Activated CD4-positive, alpha-beta T cell treated with anti-CD3 and anti-CD28 coated beads, Interleukin-10, Interleukin-2, amounts not matched to agents 100 ng/mL and 50 ng/mL, durations not matched to agents 16 hours and 8 hours (primary cell): ENCODE data around the gene KIF16B.
"Not testable (repeated sequence)": the region's sequence is repeated elsewhere in the genome, so short reads cannot be mapped to it uniquely, and the experiment has no call there.

Source experiments
- DNase-seq: peaks from one replicate; pipeline ENCODE4 v3.0.0-alpha.2; 2020

Gene KIF16B

GRCh38 chr20:16573001-16573965, at the start of gene KIF16B:
Gene KIF16B (minus strand): TSS chr20:16573448. CDS start chr20:16573275, 173 bp downstream.
- DNase-seq = peak; percentile 91

- DNase-seq = no peak
Observed at GRCh38 chr20:16622501-16622900, 49.3 kb upstream of the KIF16B start.

GRCh38 chr20:16621435-16622141, 48.3 kb upstream of the KIF16B start:
- DNase-seq = no peak

GRCh38 chr20:16620961-16621360, 47.7 kb upstream of the KIF16B start:
- DNase-seq = no peak

- DNase-seq = no peak
Observed at GRCh38 chr20:16619953-16620352, 46.7 kb upstream of the KIF16B start.

- no peak for DNase-seq
Observed at GRCh38 chr20:16617056-16617455, 43.8 kb upstream of the KIF16B start.

GRCh38 chr20:16616317-16616716, 43.1 kb upstream of the KIF16B start:
- DNase-seq = no peak

GRCh38 chr20:16615199-16615598, 42.0 kb upstream of the KIF16B start:
- DNase-seq = no peak

GRCh38 chr20:16613954-16614353, 40.7 kb upstream of the KIF16B start:
- DNase-seq = no peak

GRCh38 chr20:16612706-16613105, 39.5 kb upstream of the KIF16B start:
- DNase-seq = no peak

GRCh38 chr20:16611817-16612216, 38.6 kb upstream of the KIF16B start:
- no peak for DNase-seq

GRCh38 chr20:16609066-16609465, 35.8 kb upstream of the KIF16B start:
- no peak for DNase-seq

GRCh38 chr20:16608277-16608650, 35.0 kb upstream of the KIF16B start:
- no peak for DNase-seq

- no peak for DNase-seq
Observed at GRCh38 chr20:16607364-16608276, 34.4 kb upstream of the KIF16B start.

- no peak for DNase-seq
Observed at GRCh38 chr20:16606468-16607070, 33.3 kb upstream of the KIF16B start.

- DNase-seq = no peak
Observed at GRCh38 chr20:16601047-16601446, 27.8 kb upstream of the KIF16B start.

- no peak for DNase-seq
Observed at GRCh38 chr20:16599257-16599656, 26.0 kb upstream of the KIF16B start.

- no peak for DNase-seq
Observed at GRCh38 chr20:16596991-16597390, 23.7 kb upstream of the KIF16B start.

GRCh38 chr20:16596404-16596803, 23.2 kb upstream of the KIF16B start:
- not testable (repeated sequence) for DNase-seq

GRCh38 chr20:16595376-16595775, 22.1 kb upstream of the KIF16B start:
- DNase-seq = no peak

- no peak for DNase-seq
Observed at GRCh38 chr20:16590041-16590633, 16.9 kb upstream of the KIF16B start.

GRCh38 chr20:16589623-16590022, 16.4 kb upstream of the KIF16B start:
- no peak for DNase-seq
